Tracheal epithelial cell (primary cell): Measurements from ENCODE around the gene ACOT8. TPM values are rescaled to one million over a fixed set of nuclear protein-coding genes. Genes with fewer than 3 reads are reported as not detected.

Experiments
- total RNA-seq: library from RNA; depleted of rRNA; stranded (reverse); fragments of >200 nt; gene quantifications from 2 replicates; pipeline ENCODE4 v1.2.1, GENCODE V29; 2014

Gene ACOT8
- total RNA-seq: 38.6 and 42.0 TPM in 2 replicates

DNA sequence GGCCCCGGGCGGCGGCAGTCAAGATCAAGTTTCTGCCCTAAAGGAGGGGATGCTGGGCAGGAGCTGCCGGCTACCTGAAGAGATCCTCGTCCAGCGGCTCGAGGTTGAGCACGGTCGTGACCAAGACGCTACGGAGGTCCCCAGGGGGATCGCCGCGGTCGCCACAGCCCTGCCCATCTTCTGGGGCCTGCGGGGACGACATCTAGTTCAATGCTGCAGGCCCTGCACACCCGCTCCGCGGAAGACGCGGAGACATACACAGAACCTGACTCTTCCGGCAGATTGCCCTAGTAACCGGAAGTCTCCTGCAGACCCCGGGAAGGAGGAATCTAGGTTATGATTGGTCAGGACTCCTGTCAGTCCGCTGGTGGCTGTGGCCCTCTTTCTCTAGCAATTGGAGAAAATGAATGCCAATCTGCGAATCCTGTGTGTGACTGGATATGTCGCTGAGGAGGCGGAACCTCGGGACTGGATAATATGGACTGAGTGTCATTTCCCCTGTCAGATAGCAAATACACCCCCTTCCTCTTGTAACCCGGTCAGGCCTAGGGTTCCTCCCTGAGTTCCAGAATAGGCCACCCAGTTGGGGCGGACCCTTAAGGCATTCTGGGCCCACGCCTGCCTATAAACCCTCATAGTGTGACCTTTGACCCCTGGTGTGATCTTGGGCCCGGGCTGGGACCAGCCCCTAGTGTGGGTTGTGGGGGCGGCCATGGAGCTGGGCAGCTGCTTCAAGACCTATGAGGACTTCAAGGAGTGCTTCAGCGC, at the start of gene ACOT8, which contains the start of gene ZSWIM3:
ACOT8 (minus strand) TSS at position 279 of the 768 bp plus-strand sequence; CDS start at position 202, 77 bp downstream.
ZSWIM3 (plus strand) TSS at position 501 of the 768 bp plus-strand sequence; CDS start at position 713, 212 bp downstream.

DNA sequence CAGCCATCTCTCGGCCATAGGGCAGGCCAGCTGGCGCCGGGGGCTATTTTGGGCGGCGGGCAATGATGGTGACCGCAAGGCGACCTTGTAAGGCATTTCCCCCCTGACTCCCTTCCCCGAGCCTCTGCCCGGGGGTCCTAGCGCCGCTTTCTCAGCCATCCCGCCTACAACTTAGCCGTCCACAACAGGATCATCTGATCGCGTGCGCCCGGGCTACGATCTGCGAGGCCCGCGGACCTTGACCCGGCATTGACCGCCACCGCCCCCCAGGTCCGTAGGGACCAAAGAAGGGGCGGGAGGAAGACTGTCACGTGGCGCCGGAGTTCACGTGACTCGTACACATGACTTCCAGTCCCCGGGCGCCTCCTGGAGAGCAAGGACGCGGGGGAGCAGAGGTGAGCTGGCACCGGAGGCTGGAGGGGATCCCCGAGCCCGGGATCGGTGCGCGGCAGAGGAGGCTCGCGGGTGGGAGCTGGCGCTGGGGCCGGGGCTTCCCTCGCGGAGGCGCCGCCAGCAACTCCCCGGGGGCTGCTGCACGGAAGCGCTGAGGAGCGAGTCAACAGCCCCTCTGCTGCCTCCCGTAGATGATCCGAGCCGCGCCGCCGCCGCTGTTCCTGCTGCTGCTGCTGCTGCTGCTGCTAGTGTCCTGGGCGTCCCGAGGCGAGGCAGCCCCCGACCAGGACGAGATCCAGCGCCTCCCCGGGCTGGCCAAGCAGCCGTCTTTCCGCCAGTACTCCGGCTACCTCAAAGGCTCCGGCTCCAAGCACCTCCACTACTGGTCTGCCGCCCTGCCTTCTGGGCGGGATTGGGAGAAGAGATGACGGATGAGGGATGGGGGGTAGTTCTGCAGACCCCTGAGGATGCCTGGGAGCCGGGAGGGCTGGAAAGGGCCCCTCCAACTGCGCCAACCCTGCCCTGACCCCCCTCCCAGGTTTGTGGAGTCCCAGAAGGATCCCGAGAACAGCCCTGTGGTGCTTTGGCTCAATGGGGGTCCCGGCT, 34.1 kb upstream of the ACOT8 start, which contains the start of the genes CTSA and NEURL2:
CTSA (plus strand) TSS at position 351 of the 999 bp plus-strand sequence; CDS start at position 585, 234 bp downstream.
NEURL2 (minus strand) TSS at position 224 of the 999 bp plus-strand sequence; CDS start at position 7, 217 bp downstream.

DNA sequence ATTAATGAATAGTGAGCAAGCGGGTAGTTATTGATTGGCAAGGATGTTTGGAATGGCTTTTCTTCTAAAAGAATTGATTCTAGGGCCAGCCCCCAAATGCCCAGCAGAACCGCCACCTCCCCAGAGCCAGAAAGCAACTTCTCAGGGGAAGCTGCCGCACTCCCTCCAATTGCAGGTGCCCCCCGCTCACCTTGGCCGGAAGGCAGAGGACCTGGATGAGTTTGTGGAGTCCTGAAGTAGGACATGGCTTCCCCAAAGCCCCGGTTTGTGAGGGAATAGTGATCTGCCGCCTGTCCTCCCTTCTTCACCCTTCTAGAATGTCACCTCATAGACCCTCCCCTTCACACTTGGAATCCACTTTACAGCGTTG, 30.1 kb upstream of the ACOT8 start, which contains the start of gene SPATA25:
SPATA25 (minus strand) TSS at position 277 of the 370 bp plus-strand sequence; CDS start at position 245, 32 bp downstream.

DNA sequence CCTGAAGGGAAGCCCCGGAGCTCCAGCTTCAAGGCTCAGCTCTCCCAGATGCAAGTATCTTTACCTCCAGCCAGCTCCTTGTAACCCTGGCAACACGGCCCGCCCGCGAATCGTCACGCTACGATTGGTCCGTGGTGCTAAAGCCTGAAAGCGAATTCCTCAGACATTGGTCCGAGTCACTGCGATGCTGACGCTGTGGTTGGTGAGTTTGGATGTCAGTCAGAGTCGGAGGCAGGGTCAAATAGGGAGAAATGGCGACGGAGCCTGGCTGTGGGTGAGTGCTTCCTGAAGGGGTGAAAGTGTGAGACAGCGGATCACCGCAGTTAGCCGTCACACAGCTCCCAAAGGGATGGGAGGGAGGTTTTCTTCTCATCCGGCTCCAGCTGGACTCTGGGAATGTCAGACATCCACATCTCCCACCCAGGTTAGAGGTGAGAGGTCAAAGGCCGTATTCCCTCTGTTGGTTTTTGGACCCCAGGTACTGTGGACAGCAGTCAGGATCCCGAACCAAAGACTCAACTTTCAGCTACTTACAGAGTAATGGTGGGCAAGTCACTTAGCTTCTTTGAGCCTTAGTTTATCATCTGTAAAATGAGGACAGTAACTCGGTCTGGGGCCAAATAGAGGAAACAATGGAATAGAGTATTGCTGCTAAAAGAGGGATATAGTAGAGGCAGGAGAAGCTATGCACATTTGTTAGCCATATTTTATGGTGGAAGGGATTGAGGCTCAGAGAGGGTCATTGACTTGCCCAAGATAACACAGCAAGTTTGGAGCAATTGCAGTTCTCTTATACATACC, 24.0 kb upstream of the ACOT8 start, which contains the start of gene ZSWIM1:
ZSWIM1 (plus strand) TSS at position 240 of the 801 bp plus-strand sequence. CDS start 1,366 bp downstream, outside the sequence.

DNA sequence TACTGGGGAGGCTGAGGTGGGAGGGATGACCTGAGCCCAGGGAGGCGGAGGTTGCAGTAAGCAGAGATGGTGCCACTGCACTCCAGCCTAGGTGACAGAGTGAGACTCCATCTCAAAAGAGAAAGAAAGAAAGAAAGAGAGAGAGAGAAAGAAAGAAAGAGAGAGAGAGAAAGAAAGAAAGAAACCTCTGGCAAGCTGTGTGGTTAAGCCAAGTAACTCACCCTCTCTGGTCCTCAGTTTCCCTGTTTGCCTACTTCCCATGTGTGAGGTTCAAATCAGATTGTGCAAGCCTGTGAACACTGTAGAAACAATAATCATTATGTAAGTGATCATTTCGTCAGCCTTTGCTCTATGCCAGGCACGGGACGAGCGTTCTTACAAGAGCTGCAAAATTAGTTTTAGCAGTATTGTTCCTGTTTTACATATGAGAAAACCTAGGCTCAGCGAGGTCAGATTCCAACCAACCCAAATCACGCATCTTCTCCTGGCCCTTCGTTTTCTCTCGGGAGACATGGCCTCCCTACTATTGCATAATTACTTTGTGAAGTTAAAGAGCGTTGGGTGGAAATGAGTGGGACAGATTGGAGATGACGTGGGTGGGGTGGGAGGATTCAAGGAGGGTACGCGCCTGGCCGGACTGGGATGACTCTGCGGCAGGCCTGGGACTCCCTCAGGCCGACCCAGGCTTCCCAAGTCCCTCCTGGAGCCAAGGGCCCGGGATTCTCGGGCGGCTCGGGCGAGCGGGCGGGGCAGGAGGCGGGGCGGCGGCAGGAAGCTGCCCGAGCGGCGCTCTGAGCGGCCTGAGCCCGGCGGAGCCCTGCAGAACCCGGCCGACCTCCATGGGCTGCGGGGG, 23.9 kb downstream of the ACOT8 start, which contains the start of gene SNX21:
SNX21 (plus strand) TSS at position 770 of the 853 bp plus-strand sequence. CDS start 121 bp downstream, outside the sequence.

DNA sequence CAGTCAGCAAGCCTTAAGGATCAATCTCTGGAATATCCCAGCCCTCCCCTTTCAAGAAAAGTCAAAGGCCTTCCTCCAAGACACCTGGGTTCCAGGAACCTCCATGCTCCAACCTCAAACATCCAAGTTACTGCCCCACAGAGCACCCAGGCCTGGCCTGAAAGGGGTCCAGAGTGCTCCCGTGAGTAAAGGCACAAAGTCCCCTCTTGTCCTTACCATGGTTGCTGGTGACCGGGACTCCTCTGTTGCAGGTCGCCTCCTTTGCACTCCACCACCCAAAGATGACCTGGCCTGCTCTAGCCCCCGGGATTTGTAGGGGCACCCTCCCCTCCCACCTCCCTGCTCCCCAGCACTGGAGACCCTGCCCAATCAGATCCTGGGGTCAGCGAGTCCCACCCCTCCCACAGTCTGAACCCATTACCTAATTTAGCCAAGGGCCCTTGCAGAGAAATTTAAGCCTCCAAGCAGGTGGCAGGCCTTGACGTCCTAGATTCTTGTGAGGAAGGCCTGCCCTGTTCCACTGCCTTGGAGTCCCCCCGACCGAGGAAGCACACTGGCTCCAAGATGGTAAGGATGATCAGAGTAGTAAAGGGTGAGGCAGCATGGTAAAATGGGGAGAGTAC, 30.1 kb downstream of the ACOT8 start, which contains the start of gene TNNC2:
TNNC2 (minus strand) TSS at position 283 of the 623 bp plus-strand sequence; CDS start at position 219, 64 bp downstream.

DNA sequence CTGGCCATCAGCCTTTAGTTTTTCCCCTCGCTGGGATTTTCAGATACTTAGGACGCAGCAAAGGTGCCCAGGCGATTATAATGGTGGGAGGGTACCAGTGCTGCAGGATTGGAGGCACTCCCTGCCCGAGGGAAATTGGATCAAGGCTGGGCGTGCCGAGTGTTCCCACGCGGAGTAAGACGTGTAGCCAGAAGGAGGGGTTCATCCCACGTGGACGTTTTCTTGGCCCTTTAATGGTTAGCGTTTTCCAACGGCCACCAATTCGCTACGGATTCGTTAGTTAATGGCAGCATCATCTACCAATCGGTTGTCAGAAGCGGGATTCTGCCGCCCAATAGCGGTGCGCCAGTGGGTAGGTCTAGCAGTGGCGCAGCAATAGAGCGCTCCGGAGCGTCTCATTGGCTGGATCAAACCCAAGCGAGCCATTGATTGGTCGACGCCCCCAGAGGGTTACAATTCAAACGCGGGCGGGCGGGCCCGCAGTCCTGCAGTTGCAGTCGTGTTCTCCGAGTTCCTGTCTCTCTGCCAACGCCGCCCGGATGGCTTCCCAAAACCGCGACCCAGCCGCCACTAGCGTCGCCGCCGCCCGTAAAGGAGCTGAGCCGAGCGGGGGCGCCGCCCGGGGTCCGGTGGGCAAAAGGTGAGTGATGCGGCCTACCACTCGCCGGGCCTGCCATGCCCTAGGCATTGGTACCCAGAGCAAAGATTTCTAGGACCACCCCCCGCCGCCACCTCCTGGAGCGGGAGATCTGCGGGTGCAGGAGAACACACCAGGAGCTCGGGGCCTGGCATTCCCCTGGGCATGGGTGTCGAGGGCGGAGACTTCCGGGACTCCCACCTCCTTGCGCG, 44.8 kb downstream of the ACOT8 start, which contains the start of gene UBE2C:
UBE2C (plus strand) TSS at position 488 of the 849 bp plus-strand sequence; CDS start at position 540, 52 bp downstream.

Other genes with a start within 250 kb of the ACOT8 start
- not detected in 2 replicates for gene WFDC10A, start 227.7 kb downstream of the ACOT8 start, total RNA-seq
- gene WFDC9, start 226.1 kb downstream of the ACOT8 start, total RNA-seq: not detected in 2 replicates
- gene WFDC11, start 187.2 kb downstream of the ACOT8 start, total RNA-seq: not detected in 2 replicates
- not detected in 2 replicates for gene WFDC13, start 155.4 kb downstream of the ACOT8 start, total RNA-seq
- not detected in 2 replicates for gene WFDC10B, start 152.4 kb downstream of the ACOT8 start, total RNA-seq
- not detected in 2 replicates for gene SPINT4, start 135.0 kb downstream of the ACOT8 start, total RNA-seq
- gene WFDC3, start 65.5 kb downstream of the ACOT8 start, total RNA-seq: 0.48 TPM in 1 of 2 replicates, not detected in the other
- 8.7 and 12.3 TPM in 2 replicates for gene DNTTIP1, start 65.4 kb downstream of the ACOT8 start, total RNA-seq
- 1.3 and 3.6 TPM in 2 replicates for gene UBE2C, start 44.7 kb downstream of the ACOT8 start, total RNA-seq
- gene TNNC2, start 30.1 kb downstream of the ACOT8 start, total RNA-seq: 0.43 TPM in 1 of 2 replicates, not detected in the other
- 16.6 and 20.0 TPM in 2 replicates for gene SNX21, start 23.6 kb downstream of the ACOT8 start, total RNA-seq
- 2.6 and 3.1 TPM in 2 replicates for gene ZSWIM3, start 222 bp upstream of the ACOT8 start, total RNA-seq
- 2.4 and 3.4 TPM in 2 replicates for gene ZSWIM1, start 23.8 kb upstream of the ACOT8 start, total RNA-seq
- 0.72 and 1.9 TPM in 2 replicates for gene SPATA25, start 30.2 kb upstream of the ACOT8 start, total RNA-seq
- 4.5 and 5.5 TPM in 2 replicates for gene NEURL2, start 33.8 kb upstream of the ACOT8 start, total RNA-seq
- 16.2 and 21.9 TPM in 2 replicates for gene CTSA, start 33.9 kb upstream of the ACOT8 start, total RNA-seq
- 52.9 and 81.9 TPM in 2 replicates for gene PLTP, start 54.8 kb upstream of the ACOT8 start, total RNA-seq
- gene PCIF1, start 77.3 kb upstream of the ACOT8 start, total RNA-seq: 5.3 and 9.6 TPM in 2 replicates
- 8.1 and 10.4 TPM in 2 replicates for gene ZNF335, start 114.8 kb upstream of the ACOT8 start, total RNA-seq
- gene MMP9, start 151.5 kb upstream of the ACOT8 start, total RNA-seq: 0.21 and 16.4 TPM in 2 replicates
- gene SLC12A5, start 171.8 kb upstream of the ACOT8 start, total RNA-seq: under 0.01 TPM in 1 of 2 replicates, not detected in the other
- gene NCOA5, start 232.6 kb upstream of the ACOT8 start, total RNA-seq: 7.0 and 9.2 TPM in 2 replicates